Caki2 (cell line): ENCODE data around the gene CAPS. TPM values are rescaled to one million over a fixed set of nuclear protein-coding genes. Genes with fewer than 3 reads are reported as not detected.

ENCODE experiments used
- DNase-seq: peaks from one replicate; pipeline ENCODE4 v3.0.0-alpha.2; 2015; ENCODE audit warnings: low read depth
- in situ Hi-C: cut with HindIII; loops from 2 replicates; pipeline ENCODE4 v1.10.0; 2016; ENCODE audit warnings: low sequenced_read_pairs, low pct_unique_long_range_greater_than_20kb, mixed read lengths
- total RNA-seq: library from RNA; depleted of rRNA; stranded (reverse); fragments of >200 nt; shearing (Covaris generic); gene quantifications from 2 replicates; pipeline ENCODE4 v1.2.3, GENCODE V29; 2014; ENCODE audit warnings: low replicate concordance

CAPS gene
- total RNA-seq, 1 experiment from 2014 or later, result 6.1 TPM

DNA sequence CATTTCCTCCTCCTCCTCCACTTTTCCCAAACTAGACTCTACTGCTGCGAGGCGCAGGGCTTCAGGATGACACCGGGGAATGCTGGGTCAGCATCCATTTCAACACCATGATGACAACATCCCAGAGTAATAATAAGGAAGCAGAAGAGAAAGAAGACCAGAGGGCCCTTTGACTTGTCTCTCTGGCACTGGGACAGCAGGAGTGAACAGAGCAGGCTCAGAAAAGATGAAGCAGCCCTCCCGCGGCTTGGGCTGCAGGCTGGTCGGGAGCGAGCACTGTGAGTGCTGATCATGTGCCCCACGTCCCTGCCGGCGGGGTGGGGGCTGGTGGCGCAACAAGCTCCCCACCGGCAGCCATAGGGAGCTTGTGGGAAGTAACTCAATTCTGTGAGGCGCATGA lies 33.4 kb downstream of the CAPS start:
- in situ Hi-C loops, result no loop called here
- no peak for DNase-seq

GRCh38 chr19:5948752-5949564 lies 34.9 kb downstream of the CAPS start:
- in situ Hi-C loops, result no loop called here
- no peak for DNase-seq

DNA sequence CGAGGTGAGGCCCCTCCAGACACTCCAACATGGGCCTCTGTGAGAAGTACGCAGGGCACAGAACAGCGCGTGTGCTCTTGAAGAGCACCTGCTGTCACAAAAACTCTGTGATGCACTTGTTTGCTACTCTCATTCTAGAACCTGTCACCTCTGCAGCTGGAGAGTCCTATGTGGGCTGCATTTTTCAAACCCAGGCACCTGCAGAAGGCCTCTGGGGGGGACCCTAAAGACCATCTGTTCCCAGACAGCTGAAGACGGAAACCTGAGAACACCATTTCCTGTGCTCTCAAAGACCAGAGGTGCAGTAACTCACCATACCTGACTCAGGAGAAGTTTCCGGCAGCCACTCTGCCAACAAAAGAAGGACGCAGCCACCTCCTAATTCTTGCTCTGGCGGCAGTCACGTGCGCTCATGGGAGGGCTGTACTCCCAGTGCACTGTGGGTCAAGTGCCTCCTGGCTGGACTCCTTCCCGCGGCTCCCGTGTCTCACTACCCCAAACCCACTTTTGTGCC lies 35.8 kb downstream of the CAPS start:
- no peak for DNase-seq
- in situ Hi-C loops, result no loop called here

GRCh38 chr19:5950741-5951140 lies 36.7 kb downstream of the CAPS start:
- in situ Hi-C loops, result no loop called here
- DNase-seq, result no peak

DNA sequence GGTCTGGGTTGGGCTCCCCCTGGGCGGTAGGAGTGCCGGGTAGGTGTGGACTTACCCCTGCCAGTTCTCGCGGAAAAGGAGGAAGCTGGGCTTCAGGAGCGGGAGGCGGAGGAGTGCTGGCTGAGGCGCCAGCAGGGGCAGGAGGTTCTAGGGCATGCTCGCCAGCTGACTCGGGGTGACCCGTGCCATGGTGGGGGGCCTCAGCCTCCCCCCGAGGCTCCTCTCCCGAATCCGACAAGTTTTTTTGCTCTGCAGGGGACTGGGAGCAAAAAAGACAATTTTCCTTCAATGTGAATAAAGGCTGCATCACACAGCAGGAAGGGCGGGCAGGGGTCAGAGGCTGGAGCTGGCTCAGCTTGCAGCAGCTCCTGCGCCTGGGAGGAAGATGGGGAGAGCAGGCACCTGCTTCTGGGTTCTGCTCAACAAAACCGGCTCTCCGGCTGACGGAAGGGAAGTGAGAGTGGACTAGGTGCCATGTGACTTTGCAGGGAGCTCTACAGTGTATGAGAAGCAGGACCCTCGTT lies 37.3 kb downstream of the CAPS start:
- no peak for DNase-seq
- in situ Hi-C loops, result no loop called here

GRCh38 chr19:5952193-5953029 lies 38.4 kb downstream of the CAPS start:
- in situ Hi-C loops, result no loop called here
- no peak for DNase-seq

- in situ Hi-C loops, result no loop called here
- no peak for DNase-seq
Measured at GRCh38 chr19:5953030-5953589, 39.1 kb downstream of the CAPS start.

- no peak for DNase-seq
- in situ Hi-C loops, result no loop called here
Measured at GRCh38 chr19:5953680-5954213, 39.7 kb downstream of the CAPS start.

GRCh38 chr19:5954293-5954692 lies 40.2 kb downstream of the CAPS start:
- in situ Hi-C loops, result no loop called here
- no peak for DNase-seq

GRCh38 chr19:5955636-5955935 lies 41.5 kb downstream of the CAPS start:
- in situ Hi-C loops, result no loop called here
- DNase-seq, result no peak

DNA sequence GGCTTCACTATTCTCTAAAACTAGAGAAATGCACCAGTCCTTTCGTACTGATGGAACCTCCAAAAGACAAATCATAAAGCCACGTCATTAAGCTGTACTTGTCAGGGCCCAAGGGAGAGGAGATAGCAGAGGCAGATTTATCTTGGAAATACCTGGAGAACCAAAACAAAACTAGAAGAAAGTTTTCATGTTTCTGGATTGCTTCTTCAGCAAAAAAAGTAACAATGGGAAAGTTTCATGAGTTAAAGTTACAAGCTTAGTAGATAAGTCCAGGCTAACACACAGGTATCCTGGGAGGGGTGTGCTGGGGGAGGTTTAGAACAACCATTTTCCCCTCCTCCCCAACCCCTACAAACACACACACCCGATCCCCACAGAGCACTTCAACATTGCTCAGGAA lies 42.3 kb downstream of the CAPS start:
- no peak for DNase-seq
- in situ Hi-C loops, result no loop called here

- no peak for DNase-seq
- in situ Hi-C loops, result no loop called here
Measured at GRCh38 chr19:5956728-5957127, 42.7 kb downstream of the CAPS start.

DNA sequence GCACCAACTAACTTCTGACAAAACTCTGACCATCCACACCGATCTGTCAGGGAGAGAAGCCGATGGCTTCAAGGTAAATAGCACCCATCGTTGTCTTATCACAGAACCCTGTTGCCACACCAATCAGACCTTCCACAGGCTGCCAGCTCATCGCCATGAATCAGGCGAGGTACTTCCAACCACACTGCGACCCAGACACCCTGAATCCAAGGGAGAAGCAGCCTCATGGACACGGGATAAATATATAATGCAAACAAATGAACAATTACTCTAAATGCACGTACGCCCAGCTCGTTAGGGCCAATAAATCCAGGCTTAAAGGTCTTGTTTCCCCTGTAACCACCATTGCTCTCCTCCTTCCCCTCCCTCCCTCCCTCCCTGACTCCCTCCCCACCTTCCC lies 43.1 kb downstream of the CAPS start:
- DNase-seq, result no peak
- in situ Hi-C loops, result no loop called here

GRCh38 chr19:5958074-5958850 lies 44.2 kb downstream of the CAPS start:
- DNase-seq, result no peak
- in situ Hi-C loops, result no loop called here

GRCh38 chr19:5958851-5959122 lies 44.7 kb downstream of the CAPS start:
- no peak for DNase-seq
- in situ Hi-C loops, result no loop called here

DNA sequence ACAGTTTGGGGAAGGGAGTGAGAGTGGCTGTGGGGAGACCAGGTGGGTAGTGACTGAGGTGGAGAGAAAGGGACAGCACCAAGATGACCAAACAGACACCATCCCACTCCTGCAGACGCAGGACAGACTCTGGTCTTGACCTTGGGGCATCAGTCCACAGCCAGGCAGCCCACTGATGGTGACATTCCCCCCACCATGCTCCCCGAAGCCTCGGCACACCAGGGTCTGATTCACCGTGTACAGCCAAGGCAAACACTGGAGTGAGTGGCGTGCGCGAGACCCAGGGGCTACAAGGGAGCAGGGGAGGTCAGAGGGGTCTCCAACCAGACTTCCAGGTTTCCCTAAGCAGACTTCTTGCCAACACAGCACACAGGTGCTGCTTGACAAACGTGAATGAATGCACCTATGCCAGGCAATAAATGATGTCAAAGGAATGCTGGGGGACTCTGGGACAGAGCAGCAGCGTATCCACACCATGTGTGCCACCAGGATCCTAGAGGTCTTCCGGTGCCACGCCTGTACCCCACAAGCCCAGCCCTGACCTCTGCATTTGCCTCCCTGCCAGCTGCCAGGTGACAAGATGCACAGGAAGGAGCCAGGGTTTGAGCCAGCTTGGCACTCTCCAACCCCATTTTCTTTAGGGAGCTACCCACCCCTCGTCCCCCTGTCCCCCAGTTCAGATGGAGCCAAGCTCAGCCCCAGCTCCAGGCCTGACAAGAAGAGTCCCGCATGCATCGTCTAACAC lies 45.4 kb downstream of the CAPS start:
- in situ Hi-C loops, result no loop called here
- DNase-seq, result no peak

DNA sequence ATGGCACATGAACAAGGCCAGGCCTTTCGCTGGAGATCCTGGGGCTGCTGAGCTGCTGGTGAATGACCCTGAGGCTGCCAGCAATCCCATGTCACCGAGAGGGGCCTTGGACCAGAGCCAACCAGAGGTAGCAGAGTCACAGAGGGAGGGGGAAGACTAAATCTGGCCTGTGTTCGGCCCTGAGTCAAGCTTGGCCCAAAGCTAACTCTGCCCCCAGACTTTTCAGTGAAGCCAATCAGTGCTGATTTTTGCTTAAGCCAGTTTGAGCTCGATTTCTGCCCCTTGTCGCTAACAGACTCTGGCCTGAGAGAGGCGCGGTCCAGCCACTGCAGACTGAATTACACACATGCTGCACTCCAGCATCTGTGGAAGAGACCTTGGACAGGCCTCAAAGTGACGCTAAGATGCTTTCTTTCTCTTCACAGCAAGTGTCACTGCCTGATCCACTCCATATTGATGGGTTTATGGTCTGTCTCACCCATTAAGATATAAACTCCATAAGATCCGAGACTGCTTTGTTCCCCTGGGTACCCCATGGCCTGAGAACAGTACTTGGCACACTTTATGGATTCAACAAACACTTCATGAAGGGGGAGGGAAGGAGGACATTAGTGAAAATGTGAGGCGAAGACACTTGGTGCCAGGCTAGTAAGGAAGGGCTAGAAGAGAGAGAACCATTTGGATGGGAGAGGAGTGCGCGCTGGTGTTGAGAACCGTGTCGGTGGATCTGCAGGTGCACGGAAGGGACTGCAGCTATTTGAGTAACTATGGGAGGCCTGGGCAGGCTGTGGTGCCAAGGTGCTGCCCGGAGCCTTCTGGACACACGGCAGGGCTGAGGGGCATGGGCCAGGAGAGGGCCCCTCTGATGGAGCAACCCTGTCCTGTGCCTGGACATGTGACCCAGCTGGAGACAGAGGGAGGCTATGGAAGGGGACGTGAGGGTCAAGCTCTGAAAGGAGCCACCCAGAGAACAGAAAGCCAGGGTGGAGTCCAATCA lies 46.2 kb downstream of the CAPS start:
- in situ Hi-C loops, result no loop called here
- DNase-seq, result no peak
